Right lung (tissue), 5 donors: ENCODE data around the gene CCDC24. TPM values are rescaled to one million over a fixed set of nuclear protein-coding genes. Genes with fewer than 3 reads are reported as not detected.

Source experiments
- DNase-seq, 2 donors: peaks; one replicate each; pipeline ENCODE4 v3.0.0-alpha.2; 2013
- polyA plus RNA-seq, 5 donors: library from polyadenylated mRNA; unstranded; fragments of 120-200 nt; gene quantifications; one replicate each; pipeline versions ENCODE4 v1.2.1 to v1.2.3, GENCODE V29; 2013; ENCODE audit warnings: inconsistent platforms in 1 of 5, low replicate concordance in 1 of 5; ENCODE audit not compliant: insufficient read length in 5 of 5, insufficient read depth in 1 of 5

CCDC24 gene
- polyA plus RNA-seq, 5 donors: 10.6 to 16.9 (median 14.3) TPM

- DNase-seq: no peak
Measured at GRCh38 chr1:43962324-43962723, 29.1 kb upstream of the CCDC24 start.

DNA sequence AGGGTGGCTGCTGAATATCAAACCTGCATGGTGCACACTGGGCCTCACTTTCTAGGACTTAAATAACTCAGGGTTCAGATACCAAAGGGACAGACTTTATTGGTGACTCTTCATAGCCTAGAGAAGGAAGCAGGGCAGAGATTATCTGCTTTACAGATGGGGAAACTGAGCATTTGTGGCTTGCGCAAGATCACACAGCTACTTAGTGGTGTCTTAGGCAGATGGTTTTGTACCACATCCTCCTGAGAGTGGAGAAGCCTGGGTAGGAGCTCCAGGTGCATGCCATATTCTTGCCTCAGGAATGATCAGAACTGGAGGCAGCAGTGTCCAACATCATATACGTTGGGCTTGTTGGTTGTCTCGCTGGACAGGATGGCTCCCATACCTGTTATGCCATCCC, 28.4 kb upstream of the CCDC24 start:
- DNase-seq: no peak

GRCh38 chr1:43963890-43964289, 27.5 kb upstream of the CCDC24 start:
- no peak for DNase-seq

- no peak for DNase-seq
Measured at GRCh38 chr1:43965316-43965715, 26.1 kb upstream of the CCDC24 start.

GRCh38 chr1:43968348-43968948, 23.0 kb upstream of the CCDC24 start:
- DNase-seq: no peak

DNA sequence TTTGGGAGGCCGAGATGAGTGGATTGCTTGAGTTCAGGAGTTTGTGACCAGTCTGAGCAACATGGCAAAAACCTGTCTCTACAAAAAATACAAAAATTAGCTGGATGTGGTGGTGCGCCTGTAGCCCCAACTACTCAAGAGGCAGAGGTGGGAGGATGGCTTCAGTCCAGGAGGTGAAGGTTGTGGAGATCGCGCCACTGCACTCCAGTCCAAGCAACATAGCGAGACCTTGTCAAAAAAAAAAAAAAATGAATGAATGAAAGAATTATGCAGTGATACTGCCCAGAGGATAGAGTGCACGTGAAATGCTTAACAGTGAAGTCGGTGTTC, 22.0 kb upstream of the CCDC24 start:
- no peak for DNase-seq

DNA sequence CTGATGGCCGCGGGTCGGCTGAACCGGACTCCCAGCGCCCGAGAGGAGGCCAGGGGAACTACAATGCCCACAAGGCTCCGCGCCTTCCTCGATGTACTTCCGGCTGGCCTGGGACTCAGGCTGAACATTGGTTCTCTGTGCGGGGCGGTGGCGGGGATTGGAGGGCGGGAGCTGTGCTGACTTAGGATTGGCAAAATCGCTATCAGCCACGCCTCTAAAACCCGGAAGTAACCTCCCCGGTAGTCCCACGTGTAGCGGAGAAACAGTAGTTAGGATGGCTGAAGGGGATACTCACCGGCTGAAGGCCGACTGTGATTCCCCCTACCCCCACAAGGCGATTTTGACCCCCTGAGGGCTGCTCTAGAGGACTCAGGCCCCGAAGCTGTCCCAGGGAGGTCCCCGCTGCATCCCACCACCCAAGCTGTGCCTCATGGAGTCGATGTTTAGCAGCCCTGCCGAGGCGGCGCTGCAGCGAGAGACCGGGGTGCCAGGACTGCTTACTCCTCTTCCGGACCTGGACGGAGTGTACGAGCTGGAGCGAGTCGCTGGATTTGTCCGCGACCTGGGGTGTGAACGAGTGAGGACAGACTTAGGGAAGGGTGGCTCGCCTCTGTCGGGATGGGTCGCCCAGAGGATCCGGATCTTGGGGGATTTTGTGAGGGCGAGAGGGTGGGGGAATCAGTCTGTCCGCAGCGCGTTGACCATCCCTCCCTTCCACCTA, 21.5 kb upstream of the CCDC24 start, which contains the start of gene DPH2:
Gene DPH2, plus strand, starts transcription at position 265 of the 721 bp plus-strand sequence. Its CDS starts 166 bp downstream, at position 431.
- peak; percentile 93 to 95 for DNase-seq

GRCh38 chr1:43970502-43970901, 20.9 kb upstream of the CCDC24 start:
- no peak for DNase-seq

DNA sequence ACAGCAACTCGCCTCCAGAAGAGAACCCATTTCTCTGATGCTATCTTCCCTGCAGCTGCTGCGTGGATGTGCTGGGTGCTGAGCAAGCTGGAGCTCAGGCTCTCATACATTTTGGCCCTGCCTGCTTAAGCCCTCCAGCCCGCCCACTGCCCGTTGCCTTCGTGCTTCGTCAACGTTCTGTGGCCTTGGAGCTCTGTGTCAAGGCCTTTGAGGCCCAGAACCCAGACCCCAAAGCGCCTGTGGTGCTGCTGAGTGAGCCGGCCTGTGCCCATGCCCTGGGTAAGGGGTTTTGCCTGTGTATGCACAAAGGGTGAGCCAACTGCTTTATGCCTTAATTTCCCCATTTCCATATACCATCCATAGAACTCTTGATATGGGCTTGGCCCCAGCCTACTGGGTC, 20.5 kb upstream of the CCDC24 start:
- no peak for DNase-seq

DNA sequence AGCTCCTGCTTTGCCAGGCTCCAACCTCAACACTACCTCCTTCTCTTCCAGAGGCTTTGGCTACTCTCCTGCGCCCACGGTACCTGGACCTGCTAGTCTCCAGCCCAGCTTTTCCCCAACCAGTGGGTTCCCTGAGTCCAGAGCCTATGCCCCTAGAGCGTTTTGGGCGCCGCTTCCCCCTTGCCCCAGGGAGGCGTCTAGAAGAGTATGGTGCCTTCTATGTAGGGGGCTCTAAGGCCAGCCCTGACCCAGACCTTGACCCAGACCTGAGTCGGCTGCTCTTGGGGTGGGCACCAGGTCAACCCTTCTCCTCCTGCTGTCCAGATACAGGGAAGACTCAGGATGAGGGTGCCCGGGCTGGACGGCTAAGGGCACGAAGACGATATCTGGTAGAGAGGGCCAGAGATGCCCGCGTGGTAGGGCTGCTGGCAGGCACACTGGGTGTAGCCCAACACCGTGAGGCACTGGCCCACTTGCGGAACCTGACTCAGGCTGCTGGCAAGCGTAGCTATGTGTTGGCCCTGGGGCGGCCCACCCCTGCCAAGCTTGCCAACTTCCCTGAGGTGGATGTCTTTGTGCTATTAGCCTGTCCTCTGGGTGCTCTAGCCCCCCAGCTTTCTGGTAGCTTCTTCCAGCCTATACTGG, 19.9 kb upstream of the CCDC24 start:
- DNase-seq: no peak

- DNase-seq: no peak
Measured at GRCh38 chr1:43973981-43974442, 17.4 kb upstream of the CCDC24 start.

- DNase-seq: peak; percentile 89 to 90
Measured at GRCh38 chr1:43974443-43975248, 16.8 kb upstream of the CCDC24 start, which contains the start of gene ATP6V0B. Gene ATP6V0B (plus strand): TSS chr1:43974960. CDS start chr1:43975041, 81 bp downstream.

DNA sequence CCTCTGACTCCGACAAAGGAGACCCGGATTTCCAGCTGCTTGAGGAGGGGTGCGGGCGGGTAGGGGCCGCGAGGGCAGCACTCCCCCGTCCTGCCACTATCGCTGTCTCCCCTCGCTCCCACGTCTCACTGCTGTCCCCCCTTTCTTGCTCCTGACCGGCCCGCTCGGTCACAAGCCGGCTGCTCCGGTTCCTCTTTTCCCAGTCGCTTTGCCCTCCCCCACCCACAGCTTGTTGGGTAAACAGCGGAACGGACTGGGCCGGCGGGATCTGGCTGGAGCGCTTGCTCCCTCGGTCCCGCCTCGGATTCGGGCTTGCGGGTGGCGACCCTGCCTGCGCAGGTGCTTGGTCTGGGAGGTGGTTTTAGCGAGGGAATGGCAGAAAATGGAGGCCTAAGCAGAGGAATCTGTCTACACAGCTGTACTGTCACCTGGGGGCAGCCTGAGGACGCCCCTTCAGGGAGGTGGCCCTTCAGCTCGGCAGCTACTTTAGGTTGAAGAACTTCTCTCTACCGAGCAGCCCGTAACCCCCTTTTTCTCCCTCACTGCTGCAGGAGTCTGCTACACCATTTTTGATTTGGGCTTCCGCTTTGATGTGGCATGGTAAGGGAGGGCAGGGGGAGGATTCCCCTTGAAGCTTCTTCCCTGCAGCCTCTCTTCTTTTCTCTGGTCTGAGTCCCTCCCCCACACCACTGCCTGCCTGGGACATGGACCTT, 16.0 kb upstream of the CCDC24 start:
- DNase-seq: no peak

DNA sequence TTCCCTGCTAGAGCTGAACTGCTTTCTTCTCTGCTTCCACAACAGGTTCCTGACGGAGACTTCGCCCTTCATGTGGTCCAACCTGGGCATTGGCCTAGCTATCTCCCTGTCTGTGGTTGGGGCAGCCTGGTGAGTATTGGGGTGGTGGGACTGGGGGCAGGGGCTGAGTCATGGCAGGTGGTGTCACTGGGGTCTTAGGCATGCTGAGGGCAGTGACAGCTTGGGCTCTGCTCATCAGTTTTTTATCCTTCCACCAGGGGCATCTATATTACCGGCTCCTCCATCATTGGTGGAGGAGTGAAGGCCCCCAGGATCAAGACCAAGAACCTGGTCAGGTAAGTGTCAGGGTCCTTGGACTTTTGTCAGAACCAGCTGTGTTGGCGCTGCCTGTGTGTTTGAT, 15.4 kb upstream of the CCDC24 start:
- DNase-seq: no peak

DNA sequence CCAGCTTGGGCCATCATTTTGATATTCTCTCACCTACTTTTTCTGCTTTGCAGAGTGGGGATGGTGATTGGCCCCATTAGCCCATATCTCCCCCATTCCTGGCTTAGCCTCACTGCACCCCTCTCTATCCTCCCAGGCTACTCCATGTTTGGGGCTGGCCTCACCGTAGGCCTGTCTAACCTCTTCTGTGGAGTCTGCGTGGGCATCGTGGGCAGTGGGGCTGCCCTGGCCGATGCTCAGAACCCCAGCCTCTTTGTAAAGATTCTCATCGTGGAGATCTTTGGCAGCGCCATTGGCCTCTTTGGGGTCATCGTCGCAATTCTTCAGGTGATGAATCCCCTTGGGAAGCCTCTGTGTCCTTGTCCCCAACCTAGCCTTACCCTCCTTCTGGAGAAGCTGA, 14.5 kb upstream of the CCDC24 start:
- no peak for DNase-seq

DNA sequence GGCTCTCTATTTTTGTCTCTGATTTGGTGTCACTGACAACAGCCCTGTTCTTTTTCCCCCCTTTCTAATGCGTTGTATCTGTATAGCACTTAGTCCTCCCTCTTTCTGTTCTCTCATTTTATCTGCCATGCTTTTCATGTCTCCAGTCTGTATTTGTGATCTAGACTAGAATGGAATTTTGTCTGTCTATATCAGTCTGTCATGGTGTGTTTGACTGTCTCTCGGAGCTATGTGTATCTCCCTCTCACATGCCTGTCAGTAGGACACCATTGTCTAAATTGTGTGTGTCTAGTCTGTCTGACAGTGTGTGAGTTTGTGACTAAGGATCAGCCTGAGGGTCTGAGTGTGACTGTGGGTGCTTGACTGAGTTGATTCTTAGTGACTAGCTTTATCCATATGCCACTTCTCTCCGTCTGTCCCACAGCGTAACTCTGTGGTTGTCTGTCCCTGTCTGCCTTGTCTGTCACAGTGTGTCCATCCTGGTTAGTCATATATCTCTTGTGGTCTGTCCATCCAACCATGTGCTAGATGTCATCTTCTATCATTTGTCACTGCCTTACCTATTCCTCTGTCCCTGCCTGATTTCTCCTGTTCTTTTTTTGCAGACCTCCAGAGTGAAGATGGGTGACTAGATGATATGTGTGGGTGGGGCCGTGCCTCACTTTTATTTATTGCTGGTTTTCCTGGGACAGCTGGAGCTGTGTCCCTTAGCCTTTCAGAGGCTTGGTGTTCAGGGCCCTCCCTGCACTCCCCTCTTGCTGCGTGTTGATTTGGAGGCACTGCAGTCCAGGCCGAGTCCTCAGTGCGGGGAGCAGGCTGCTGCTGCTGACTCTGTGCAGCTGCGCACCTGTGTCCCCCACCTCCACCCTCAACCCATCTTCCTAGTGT, 13.8 kb upstream of the CCDC24 start:
- no peak for DNase-seq

DNA sequence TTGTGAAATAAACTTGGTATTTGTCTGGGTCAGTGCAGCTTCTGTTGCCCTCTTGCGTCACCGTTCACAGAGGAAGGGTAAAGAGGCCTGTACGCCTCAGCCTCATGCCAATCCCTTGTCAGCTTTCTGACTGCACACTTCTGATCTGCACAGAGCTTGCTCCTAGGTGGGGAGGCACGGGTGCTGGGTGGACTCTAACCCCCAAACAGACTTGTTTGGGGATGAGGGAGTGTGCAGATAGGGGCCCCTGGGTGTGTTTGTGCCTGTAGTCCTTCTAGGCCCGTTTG, 13.2 kb upstream of the CCDC24 start:
- no peak for DNase-seq

- no peak for DNase-seq
Measured at GRCh38 chr1:43978551-43979260, 12.7 kb upstream of the CCDC24 start, which contains the start of gene B4GALT2. Gene B4GALT2 (plus strand): TSS chr1:43979210. CDS start chr1:43981161, 1,951 bp downstream.

DNA sequence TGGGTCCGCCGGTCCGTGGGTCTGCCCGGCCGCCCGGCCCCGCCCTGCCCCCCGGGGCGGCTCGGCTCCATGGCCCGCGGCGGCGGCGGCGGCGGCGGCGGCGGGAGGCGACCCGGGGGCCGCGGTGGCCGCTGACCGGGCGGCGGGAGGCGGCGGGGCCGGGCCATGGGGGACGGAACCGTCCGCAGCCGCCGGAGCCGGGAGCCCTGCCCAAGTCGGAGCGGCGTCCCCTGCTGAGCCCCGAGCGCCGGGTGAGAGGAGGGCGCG, 12.2 kb upstream of the CCDC24 start:
- DNase-seq: no peak
